GM12892 (cell line): ENCODE data around the gene MCL1.
A peak's percentile ranks its signal among the peaks of the same experiment; 100 is the strongest.

Experiments used
- DNase-seq: peaks from one replicate; pipeline ENCODE4 v3.0.0; 2011; ENCODE audit not compliant: insufficient read length
- FAIRE-seq: peaks from 2 replicates; lab custom pipeline; 2011; peaks lifted over from hg19 to GRCh38; lab: Jason Lieb, UNC
- POLR2A ChIP-seq: IDR thresholded peaks from 2 replicates; pipeline ENCODE4 v1.6.1; 2011; ENCODE audit warnings: low read depth, low read length, control low read depth
- POLR2AphosphoS5 ChIP-seq: IDR thresholded peaks from 2 replicates; pipeline ENCODE4 v1.6.1; 2011; ENCODE audit warnings: low read depth, low read length, control low read depth
- TAF1 ChIP-seq: IDR thresholded peaks from 2 replicates; pipeline ENCODE4 v1.6.1; 2011; ENCODE audit warnings: low read depth, mild to moderate bottlenecking, control low read depth, low read length, borderline replicate concordance

Gene MCL1

DNA sequence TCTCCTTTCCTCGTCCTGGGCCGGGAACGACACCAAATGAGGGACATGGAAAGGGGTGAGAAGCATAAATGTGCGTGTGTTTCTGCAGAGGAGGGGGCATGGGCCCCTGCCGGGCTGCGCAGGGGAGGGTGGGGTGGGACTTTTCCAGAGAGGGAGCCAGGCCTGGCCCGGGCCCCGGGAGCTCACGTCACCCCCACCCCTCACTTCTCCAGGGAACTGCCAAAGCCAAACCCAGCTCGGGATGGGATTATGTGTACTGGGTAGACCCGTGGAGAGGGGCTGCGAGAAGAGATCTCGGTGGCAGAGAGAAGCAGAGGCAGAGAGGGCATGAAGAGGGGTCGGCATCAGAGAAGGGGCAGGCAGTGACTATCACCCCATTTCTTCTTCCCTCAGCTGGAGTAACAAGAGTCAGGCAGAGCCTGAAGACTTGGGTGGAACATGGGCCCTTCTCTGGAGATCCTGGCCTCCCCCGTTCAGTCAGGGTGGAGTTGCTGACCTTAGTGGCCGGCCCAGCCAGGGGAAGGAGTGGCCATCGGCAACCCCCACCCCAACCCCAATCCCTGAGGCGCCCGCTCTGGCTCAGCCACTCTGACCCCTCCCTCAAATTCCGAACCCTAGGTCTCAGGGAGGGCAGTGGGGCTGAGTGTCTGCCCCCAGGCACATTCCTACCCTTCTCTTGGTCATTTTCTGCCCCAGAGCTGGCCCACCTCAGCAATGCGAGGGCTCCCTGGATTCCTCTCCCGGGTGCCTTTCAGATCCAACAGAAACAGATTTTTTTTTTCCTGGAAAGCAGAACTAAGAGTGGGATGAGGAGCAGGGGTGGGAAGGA, 29.0 kb downstream of the MCL1 start:
- DNase-seq (no peak), FAIRE-seq (no peak)
- TF ChIP-seq POLR2A: no peak
- no peak for TF ChIP-seq TAF1
- no peak for TF ChIP-seq POLR2AphosphoS5

DNA sequence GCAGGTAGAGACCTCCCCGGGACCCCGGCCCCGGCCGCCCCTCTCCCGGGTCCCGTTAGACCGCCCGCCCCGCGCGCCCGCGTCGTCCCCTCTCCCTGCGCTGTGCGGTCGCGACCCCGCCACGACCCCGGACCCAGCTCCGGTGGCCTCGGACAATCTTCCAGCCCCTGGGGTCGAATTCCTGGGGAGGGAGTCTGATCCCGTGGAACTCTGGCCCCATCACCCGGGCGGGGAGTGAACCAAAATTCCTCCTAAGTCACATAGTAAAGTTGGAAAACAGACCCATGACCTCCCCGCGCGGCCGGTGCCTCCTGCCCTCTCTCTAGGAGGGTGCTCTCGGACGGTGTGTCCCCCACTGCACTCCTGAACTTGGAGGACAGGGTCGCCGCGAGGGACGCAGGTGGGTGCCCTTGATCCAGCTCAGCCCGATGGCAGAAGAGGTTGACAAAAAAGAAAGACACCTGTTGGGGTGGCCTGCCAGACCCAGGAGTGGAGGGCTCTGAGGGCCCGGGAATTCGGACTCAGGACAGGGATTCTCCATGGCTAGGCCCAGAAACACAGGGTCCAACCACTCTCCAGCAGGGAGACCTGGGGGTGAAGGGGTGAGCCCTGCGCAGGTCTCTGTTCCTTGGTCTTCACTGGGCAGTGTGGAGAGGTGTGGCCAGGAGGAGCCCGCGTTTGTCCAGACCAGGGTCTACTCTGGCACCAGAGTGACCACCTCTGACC, 29.8 kb downstream of the MCL1 start:
- no peak for DNase-seq
- FAIRE-seq: no peak
- TF ChIP-seq POLR2AphosphoS5 (no peak), TAF1 (no peak), POLR2A (no peak)

DNA sequence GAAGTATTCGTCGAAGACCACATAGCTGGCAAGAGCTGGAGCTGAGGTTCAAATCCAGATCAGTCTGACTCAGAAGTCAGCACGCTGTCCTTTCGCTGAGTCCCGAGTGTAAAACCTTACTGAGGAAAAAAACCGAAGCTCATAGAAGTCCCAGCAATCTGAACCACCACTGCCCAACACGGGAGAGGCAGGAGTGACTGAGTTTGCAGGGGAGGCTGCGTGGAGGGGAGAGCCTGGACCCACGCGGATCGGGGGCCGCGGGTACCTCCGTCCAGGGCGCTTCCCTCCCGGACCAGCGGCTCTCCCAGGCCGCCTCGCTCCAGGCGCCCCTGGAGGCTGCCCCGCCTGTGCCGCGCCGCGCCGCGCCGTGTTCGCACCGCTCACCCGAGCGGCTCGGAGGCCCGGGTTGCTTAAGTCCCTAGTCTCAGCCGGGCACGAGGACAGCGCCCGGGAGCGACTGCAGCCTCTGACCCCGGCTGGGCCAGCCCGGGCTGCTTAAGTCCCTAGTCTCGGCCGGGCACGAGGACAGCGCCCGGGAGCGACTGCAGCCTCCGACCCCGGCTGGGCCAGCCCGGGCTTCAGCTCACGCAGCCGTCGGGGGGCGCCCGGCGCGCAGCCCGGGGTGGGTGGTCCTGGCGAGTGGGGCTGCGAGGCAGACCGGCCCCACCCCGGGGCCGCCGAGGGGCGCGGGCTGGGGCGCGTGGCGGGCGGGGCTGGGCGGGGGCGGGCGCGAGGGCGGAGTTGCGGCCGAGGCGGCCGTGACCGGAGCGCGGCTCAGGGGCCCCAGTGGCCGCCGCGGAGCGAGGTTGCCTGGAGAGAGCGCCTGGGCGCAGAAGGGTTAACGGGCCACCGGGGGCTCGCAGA, 30.5 kb downstream of the MCL1 start, which contains the start of gene ADAMTSL4:
Gene ADAMTSL4, plus strand, starts transcription at position 777 of the 864 bp plus-strand sequence. CDS start 2,881 bp downstream, outside the sequence.
- peak; percentile 75 for DNase-seq
- FAIRE-seq: no peak
- TF ChIP-seq POLR2AphosphoS5 (no peak), POLR2A (no peak), TAF1 (no peak)

DNA sequence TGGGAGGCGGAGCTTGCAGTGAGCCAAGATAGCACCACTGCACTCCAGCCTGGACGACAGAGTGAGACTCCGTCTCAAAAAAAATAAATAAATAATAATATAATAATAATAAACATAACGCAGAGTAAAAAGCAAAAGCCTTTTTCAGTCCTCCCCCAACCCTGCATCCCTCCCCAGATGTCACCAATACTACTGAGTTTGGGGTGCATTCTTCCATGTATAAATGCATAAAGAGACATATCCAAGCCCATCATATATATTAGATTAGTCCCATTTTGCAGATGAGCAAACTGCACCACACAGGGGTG, 31.1 kb downstream of the MCL1 start:
- FAIRE-seq: no peak
- no peak for DNase-seq
- no peak for TF ChIP-seq TAF1
- TF ChIP-seq POLR2A: no peak
- TF ChIP-seq POLR2AphosphoS5: no peak

DNA sequence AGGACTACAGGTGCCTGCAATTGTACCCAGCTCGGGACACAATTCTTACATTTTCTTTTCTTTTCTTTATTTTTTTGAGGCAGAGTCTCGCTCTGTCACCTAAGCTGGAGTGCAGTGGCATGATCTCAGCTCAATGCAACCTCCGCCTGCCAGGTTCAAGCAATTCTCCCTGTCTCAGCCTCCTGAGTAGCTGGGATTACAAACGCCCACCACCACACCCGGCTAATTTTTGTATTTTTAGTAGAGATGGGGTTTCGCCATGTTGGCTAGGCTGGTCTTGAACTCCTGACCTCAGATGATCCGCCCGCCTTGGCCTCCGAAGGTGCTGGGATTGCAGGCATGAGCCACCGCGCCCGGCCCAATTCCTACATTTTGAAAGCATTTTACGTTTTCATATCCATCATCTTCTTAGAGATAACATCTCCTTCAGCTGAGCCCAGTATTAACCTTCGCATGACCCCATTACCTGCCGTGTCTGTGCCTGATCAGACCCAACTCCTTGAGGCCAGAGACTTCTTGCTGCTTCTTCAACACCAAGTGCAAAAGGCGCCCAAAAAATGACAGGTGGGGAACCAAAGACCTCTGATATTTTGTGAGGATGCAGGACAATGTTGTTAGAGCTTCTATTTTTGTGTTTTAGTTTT, 33.0 kb downstream of the MCL1 start:
- no peak for TF ChIP-seq POLR2A
- no peak for TF ChIP-seq POLR2AphosphoS5
- TF ChIP-seq TAF1: no peak
- FAIRE-seq (no peak), DNase-seq (no peak)

DNA sequence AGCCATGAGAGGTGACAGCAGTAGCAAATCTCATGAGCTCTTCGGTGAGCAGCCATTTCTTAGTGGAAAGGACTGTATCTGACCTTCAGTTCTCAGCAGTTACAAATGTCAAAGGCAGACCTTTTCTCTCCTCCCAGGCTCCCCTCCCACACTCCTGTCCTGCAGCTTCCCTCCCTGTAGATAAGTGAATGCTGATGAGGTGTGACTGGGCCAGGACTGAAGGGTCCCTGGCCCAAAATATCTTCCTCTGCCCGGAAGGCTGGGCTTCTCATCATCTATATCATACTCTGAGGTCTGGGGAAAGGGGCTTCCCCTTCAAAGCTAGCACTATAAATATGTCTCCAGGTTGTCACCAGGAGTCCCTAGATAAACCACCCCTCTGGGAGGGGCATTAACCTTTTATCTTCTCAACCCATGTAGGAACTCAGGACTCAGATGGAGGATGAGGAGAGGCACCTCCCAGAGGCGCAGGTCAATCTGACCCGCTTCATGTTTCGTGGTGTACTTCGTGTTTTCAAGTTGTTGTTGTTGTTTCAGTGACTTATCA, 33.9 kb downstream of the MCL1 start:
- TF ChIP-seq POLR2AphosphoS5 (no peak), TAF1 (no peak), POLR2A (no peak)
- FAIRE-seq: no peak
- no peak for DNase-seq

DNA sequence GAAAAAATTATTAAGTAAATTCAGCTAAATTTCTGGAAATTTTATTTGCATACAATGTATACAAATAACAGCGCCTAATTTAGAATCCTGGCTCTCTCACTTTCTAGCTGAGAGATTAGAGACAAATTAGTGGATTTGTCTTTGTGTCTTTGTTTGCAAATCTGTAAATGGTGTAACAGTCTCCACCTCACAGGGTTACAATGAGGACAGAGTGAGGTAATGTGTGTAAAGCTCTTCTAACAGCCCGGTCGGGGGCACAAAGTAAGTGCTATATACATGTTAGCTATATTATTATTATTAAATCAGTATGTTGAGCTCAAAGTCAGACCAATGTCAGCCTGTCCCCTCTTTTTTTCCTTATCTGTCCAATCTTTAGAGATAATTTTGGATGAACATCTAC, 35.2 kb downstream of the MCL1 start:
- no peak for FAIRE-seq

DNA sequence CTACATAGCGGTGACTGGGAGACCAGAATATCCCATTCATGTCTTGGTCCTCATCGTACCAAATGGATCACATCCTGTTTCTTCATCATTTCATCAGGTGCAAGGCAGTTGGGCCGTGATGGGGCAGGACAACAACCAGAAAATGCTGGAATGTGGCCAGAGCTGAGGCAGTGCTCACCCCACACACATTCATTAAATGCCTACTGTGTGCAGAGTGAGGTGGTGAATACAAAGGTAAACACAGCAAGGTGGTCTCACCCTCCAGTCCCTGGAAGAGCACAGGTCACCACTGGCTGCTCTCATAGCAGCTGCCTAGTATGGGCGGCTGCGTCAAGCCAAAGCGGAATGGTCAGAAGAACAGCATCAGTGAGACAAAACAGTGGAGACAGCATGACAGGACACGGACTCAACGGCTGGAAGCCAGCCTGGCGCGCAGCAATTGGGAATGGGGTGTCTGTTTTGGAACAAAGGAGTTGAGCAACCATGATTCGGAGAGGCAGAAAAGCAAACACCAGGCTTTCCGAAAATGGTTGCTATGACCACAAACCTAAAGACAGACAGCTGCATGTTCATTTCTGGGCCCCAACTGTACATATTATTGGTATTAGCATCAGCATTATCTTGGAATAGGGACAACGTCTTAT, 35.8 kb downstream of the MCL1 start:
- DNase-seq: no peak
- FAIRE-seq: no peak
- TF ChIP-seq TAF1: no peak
- no peak for TF ChIP-seq POLR2AphosphoS5
- no peak for TF ChIP-seq POLR2A

More for the DNA sequence above, 35.2 kb downstream of the MCL1 start:
- TF ChIP-seq TAF1: no peak
- TF ChIP-seq POLR2AphosphoS5: no peak
- no peak for TF ChIP-seq POLR2A
- DNase-seq: no peak

DNA sequence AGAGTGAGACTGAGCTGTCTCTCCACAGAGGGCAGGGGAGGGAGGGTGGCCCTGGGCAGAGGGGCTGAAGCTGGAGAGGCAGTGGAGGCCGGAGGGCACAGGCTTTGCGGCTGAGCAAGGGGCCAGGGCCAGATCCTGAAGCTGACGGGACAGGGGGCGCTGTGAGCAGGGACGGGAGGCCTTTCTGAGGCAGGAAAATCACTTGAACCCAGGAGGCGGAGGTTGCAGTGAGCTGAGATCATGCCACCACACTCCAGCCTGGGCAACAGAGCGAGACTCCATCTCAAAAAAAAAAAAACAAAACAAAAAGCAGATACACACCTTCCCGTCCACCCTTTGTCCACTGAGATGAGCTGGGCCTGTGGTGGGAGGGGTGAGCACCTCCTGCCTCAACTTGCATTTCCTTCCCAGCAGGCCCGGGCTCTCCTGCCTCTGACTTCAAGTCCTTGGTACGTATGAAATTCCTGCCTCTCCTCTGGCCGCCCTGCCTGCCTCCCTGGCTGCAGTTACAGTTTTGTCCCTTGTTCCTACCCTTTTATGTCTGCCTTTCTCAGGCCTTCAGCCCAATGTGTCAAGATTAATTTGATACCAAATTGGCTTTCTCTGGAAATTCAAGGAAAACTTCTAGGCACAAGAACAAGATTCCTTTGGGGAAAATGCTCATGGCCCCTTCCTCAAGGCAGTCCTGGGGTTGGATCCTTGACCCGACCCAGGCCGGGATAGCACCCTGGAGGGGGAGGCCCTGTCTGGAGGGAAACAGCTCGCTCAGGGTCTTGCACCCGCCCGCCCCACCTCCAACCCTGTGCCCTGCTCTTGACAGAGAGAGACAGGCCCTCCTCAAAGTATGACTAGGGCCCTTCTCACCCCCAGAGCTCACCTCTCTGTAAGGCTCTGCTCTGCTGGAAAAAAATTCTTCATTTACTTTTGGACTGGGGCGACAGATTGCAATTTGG, 41.4 kb downstream of the MCL1 start:
- FAIRE-seq: no peak
- no peak for DNase-seq
- TF ChIP-seq TAF1 (no peak), POLR2A (no peak), POLR2AphosphoS5 (no peak)
